A549 (cell line): ENCODE results near the gene PLXNA1. TPM values are rescaled to one million over a fixed set of nuclear protein-coding genes. Genes with fewer than 3 reads are reported as not detected.

ENCODE experiments used
- ATAC-seq, 2 experiments: fragments of 200-7000 bp in 1 of 2; fragments of >200 bp in 1 of 2; cut with Nextera tagmentation in 1 of 2; cut with Tn5 transposase in 1 of 2; 3 replicates each; pipeline versions ENCODE4 v1.8.0 to v1.9.1; 2018 to 2020; ENCODE audit warnings: mild to moderate bottlenecking in 1 of 2, moderate library complexity in 1 of 2
- CTCF ChIA-PET: fragments of 300-600 bp; sonication (Branson Sonifier 250); formaldehyde crosslinking; extraction: SDS; loops from one replicate; lab custom pipeline; 2021; ENCODE audit warnings: antibody characterized with exemption, inconsistent platforms; lab: Yijun Ruan, JAX
- POLR2A ChIA-PET: fragments of 350-600 bp; formaldehyde crosslinking; extraction: SDS; loops from one replicate; lab custom pipeline; 2021; ENCODE audit warnings: antibody characterized with exemption, inconsistent platforms; lab: Yijun Ruan, JAX
- DNase-seq, 2 experiments: peaks; one replicate each; pipeline versions ENCODE4 v3.0.0 to v3.0.0-alpha.2; 2011 to 2016; ENCODE audit warnings: low read depth in 1 of 2, low spot score in 1 of 2
- FAIRE-seq: peaks from 2 replicates; lab custom pipeline; 2011; peaks lifted over from hg19 to GRCh38; lab: Jason Lieb, UNC
- H3K27ac ChIP-seq, 2 experiments: fragments of >200 bp; sonication (Bioruptor Twin); formaldehyde crosslinking; 3 replicates each; pipeline ENCODE4 v1.5.1; 2016 to 2017
- H3K4me1 ChIP-seq: fragments of >200 bp; sonication (Bioruptor Twin); formaldehyde crosslinking; 3 replicates; pipeline ENCODE4 v1.6.1; 2016
- H3K4me2 ChIP-seq: fragments of >200 bp; sonication (Bioruptor Twin); formaldehyde crosslinking; 3 replicates; pipeline ENCODE4 v1.6.1; 2016
- H3K4me3 ChIP-seq: fragments of >200 bp; sonication (Bioruptor Twin); formaldehyde crosslinking; 3 replicates; pipeline ENCODE4 v1.5.1; 2016
- H3K9me3 ChIP-seq: fragments of >200 bp; sonication (Bioruptor Twin); formaldehyde crosslinking; 3 replicates; pipeline ENCODE4 v1.6.1; 2016
- CBX2 ChIP-seq: fragments of 200-600 bp; sonication (generic); IDR thresholded peaks from 2 replicates; pipeline ENCODE4 v1.6.1; 2016; ENCODE audit warnings: low read depth, mild to moderate bottlenecking, borderline replicate concordance
- CBX8 ChIP-seq: fragments of 200-600 bp; sonication (generic); IDR thresholded peaks from 2 replicates; pipeline ENCODE4 v1.6.1; 2016
- CEBPB ChIP-seq, 2 experiments: fragments of >200 bp in 1 of 2; sonication (Bioruptor Twin) in 1 of 2; formaldehyde crosslinking in 1 of 2; IDR thresholded peaks; 2 replicates each; pipeline ENCODE4 v1.6.1; 2012 to 2016
- CHD2 ChIP-seq: fragments of 150-350 bp; IDR thresholded peaks from 2 replicates; pipeline ENCODE4 v1.6.1; 2014; ENCODE audit warnings: low read length; ENCODE audit not compliant: partially characterized antibody
- EHF ChIP-seq: fragments of 250-450 bp; sonication (Bioruptor Pico); IDR thresholded peaks from 2 replicates; pipeline ENCODE4 v1.5.0; 2020; ENCODE audit warnings: mild to moderate bottlenecking
- EP300 ChIP-seq, 2 experiments: fragments of >200 bp; sonication (Bioruptor Twin); formaldehyde crosslinking; IDR thresholded peaks; 2 replicates in 1 of 2; 3 replicates in 1 of 2; pipeline ENCODE4 v1.6.1; 2016 to 2017
- FOSL2 ChIP-seq, 2 experiments: fragments of 450-650 bp in 1 of 2; fragments of >200 bp in 1 of 2; sonication (Bioruptor Twin) in 1 of 2; formaldehyde crosslinking; IDR thresholded peaks; 2 replicates each; pipeline versions ENCODE4 v1.5.0 to v1.6.1; 2016 to 2020; ENCODE audit warnings: mild to moderate bottlenecking in 1 of 2, moderate library complexity in 1 of 2
- FOXS1 ChIP-seq: fragments of 250-450 bp; sonication (Bioruptor Pico); IDR thresholded peaks from 2 replicates; pipeline ENCODE4 v1.5.0; 2020; ENCODE audit warnings: mild to moderate bottlenecking, moderate library complexity
- HDAC2 ChIP-seq: fragments of 200-600 bp; sonication (generic); IDR thresholded peaks from 2 replicates; pipeline ENCODE4 v1.6.1; 2016
- HOXB13 ChIP-seq: fragments of 250-450 bp; sonication (Bioruptor Pico); IDR thresholded peaks from 2 replicates; pipeline ENCODE4 v1.5.0; 2020; ENCODE audit warnings: low read depth, mild to moderate bottlenecking, moderate library complexity
- JUN ChIP-seq, 2 experiments: fragments of >200 bp; sonication (Bioruptor Twin); formaldehyde crosslinking; IDR thresholded peaks; 2 replicates in 1 of 2; 3 replicates in 1 of 2; pipeline ENCODE4 v1.6.1; 2016 to 2017
- MAZ ChIP-seq: fragments of 150-350 bp; IDR thresholded peaks from 2 replicates; pipeline ENCODE4 v1.6.1; 2014; ENCODE audit warnings: antibody characterized with exemption, low read depth, low read length, borderline replicate concordance
- NPAS2 ChIP-seq: fragments of 250-450 bp; sonication (Bioruptor Pico); IDR thresholded peaks from 2 replicates; pipeline ENCODE4 v1.8.0; 2022; ENCODE audit warnings: mild to moderate bottlenecking, moderate library complexity, borderline replicate concordance
- POLR2AphosphoS2 ChIP-seq: conservative IDR thresholded peaks from 2 replicates; pipeline ENCODE4 v1.6.1; 2012; ENCODE audit warnings: low read length, improper control_type of control experiment, inconsistent platforms
- RCOR1 ChIP-seq: fragments of 150-350 bp; IDR thresholded peaks from 2 replicates; pipeline ENCODE4 v1.6.1; 2014; ENCODE audit warnings: antibody characterized with exemption, low read length, low read depth
- SREBF2 ChIP-seq: fragments of 450-650 bp; IDR thresholded peaks from 2 replicates; pipeline ENCODE4 v1.6.1; 2014; ENCODE audit warnings: mild to moderate bottlenecking, moderate library complexity
- TFCP2L1 ChIP-seq: fragments of 250-450 bp; sonication (Bioruptor Pico); IDR thresholded peaks from 2 replicates; pipeline ENCODE4 v1.5.0; 2021; ENCODE audit warnings: mild to moderate bottlenecking
- ZFP36 ChIP-seq: fragments of 450-650 bp; IDR thresholded peaks from 2 replicates; pipeline ENCODE4 v1.6.1; 2014; ENCODE audit warnings: borderline replicate concordance; ENCODE audit not compliant: partially characterized antibody
- ZNF302 ChIP-seq: fragments of 250-450 bp; sonication (Bioruptor Pico); IDR thresholded peaks from 2 replicates; pipeline ENCODE4 v1.9.0; 2021; ENCODE audit warnings: inconsistent platforms, mild to moderate bottlenecking, moderate library complexity
- WGBS: methylation state at CpG from one replicate; pipeline ENCODE4 v1.1.6; 2017; ENCODE audit errors: missing lambda C conversion rate; 5-methylcytosine and 5-hydroxymethylcytosine counted together
- polyA plus RNA-seq, 4 experiments: library from polyadenylated mRNA; depleted of rRNA in 3 of 4; stranded (reverse); fragments of >200 nt; fragmentation: RNase III in 1 of 4; extraction: RNeasy Plus Mini Kit Qiagen cat#74134 plus additional on column Dnase treatment in 1 of 4; gene quantifications; 2 replicates in 3 of 4; 3 replicates in 1 of 4; pipeline ENCODE4 v1.2.3, GENCODE V29; 2011 to 2017
- TF ChIP-seq, protein P1 (sequence below): fragments of 150-350 bp; IDR thresholded peaks from 2 replicates; pipeline ENCODE4 v1.6.1; 2014; ENCODE audit warnings: low read depth, mild to moderate bottlenecking, low read length
- TF ChIP-seq, protein P2 (sequence below): IDR thresholded peaks from 2 replicates; pipeline ENCODE4 v1.6.1; 2012
- TF ChIP-seq, protein P3 (sequence below): fragments of 450-650 bp; IDR thresholded peaks from 2 replicates; pipeline ENCODE4 v1.6.1; 2014; ENCODE audit warnings: antibody characterized with exemption
- TF ChIP-seq, protein P4 (sequence below): fragments of 250-450 bp; sonication (Bioruptor Pico); IDR thresholded peaks from 2 replicates; pipeline ENCODE4 v1.5.0; 2020; ENCODE audit warnings: low read depth, mild to moderate bottlenecking, moderate library complexity
- TF ChIP-seq, protein P5 (sequence below): fragments of 200-600 bp; sonication (generic); IDR thresholded peaks from 2 replicates; pipeline ENCODE4 v1.6.1; 2016; ENCODE audit warnings: antibody characterized with exemption, mild to moderate bottlenecking, moderate library complexity

Gene PLXNA1
- polyA plus RNA-seq, 2 of the 4 experiments (the other 2 are of a cell fraction): 9.1 to 16.3 TPM

DNA sequence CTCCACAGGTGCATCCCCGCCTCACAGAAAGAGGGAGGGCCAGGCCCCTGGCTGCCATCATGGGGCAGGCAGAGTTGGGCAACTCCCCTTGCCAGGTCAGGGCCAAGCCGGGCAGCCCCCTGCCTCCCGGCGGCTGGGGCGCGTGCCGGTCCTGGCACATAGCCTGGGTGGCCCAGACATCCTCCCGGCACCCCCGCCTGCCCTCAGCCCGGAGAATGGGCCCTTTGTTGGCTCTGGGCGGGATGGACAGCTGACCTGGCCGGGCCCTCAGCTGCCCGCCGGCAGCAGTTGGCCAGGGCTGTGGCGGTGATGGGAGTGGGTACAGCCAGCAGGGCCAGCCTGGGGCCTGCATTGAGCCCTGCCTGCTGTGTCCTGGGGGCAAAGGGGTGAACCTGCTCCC, 16.5 kb downstream of the PLXNA1 start:
- H3K4me1 ChIP-seq: no peaks in the 10 kb centered on the region
- POLR2A ChIA-PET: no interaction called here
- no peaks in the 10 kb centered on the region for H3K9me3 ChIP-seq
- H3K27ac ChIP-seq: no peak overlapping the region
- CTCF ChIA-PET: interaction anchor here (1.2 kb wide), 1 partner anchor 248 kb away, joined by 3 read pairs; no protein-coding TSS in a partner anchor
- TF ChIP-seq CHD2: no peak
- TF ChIP-seq, protein P1, sequence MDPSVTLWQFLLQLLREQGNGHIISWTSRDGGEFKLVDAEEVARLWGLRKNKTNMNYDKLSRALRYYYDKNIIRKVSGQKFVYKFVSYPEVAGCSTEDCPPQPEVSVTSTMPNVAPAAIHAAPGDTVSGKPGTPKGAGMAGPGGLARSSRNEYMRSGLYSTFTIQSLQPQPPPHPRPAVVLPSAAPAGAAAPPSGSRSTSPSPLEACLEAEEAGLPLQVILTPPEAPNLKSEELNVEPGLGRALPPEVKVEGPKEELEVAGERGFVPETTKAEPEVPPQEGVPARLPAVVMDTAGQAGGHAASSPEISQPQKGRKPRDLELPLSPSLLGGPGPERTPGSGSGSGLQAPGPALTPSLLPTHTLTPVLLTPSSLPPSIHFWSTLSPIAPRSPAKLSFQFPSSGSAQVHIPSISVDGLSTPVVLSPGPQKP: no peak
- no peak for TF ChIP-seq POLR2AphosphoS2
- no peak for TF ChIP-seq CEBPB (IDR thresholded peaks at IDR 0.05)
- TF ChIP-seq HOXB13 (CRISPR knock-in tag): no peak
- TF ChIP-seq NPAS2: no peak
- TF ChIP-seq HDAC2: no peak
- TF ChIP-seq ZFP36: no peak
- TF ChIP-seq ZNF302: no peak
- TF ChIP-seq SREBF2: no peak
- no peak for TF ChIP-seq RCOR1
- TF ChIP-seq FOSL2 (IDR thresholded peaks at IDR 0.05): no peak
- TF ChIP-seq FOSL2 (CRISPR knock-in tag; IDR thresholded peaks at IDR 0.05): no peak
- TF ChIP-seq, protein P2, sequence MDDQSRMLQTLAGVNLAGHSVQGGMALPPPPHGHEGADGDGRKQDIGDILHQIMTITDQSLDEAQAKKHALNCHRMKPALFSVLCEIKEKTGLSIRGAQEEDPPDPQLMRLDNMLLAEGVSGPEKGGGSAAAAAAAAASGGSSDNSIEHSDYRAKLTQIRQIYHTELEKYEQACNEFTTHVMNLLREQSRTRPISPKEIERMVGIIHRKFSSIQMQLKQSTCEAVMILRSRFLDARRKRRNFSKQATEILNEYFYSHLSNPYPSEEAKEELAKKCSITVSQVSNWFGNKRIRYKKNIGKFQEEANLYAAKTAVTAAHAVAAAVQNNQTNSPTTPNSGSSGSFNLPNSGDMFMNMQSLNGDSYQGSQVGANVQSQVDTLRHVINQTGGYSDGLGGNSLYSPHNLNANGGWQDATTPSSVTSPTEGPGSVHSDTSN: no peak
- no peak for TF ChIP-seq EP300 (IDR thresholded peaks at IDR 0.05)
- no peak for TF ChIP-seq JUN (IDR thresholded peaks at IDR 0.05)
- TF ChIP-seq TFCP2L1 (CRISPR knock-in tag): no peak
- no peak for TF ChIP-seq CBX8
- TF ChIP-seq, protein P3, sequence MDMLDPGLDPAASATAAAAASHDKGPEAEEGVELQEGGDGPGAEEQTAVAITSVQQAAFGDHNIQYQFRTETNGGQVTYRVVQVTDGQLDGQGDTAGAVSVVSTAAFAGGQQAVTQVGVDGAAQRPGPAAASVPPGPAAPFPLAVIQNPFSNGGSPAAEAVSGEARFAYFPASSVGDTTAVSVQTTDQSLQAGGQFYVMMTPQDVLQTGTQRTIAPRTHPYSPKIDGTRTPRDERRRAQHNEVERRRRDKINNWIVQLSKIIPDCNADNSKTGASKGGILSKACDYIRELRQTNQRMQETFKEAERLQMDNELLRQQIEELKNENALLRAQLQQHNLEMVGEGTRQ: no peak
- TF ChIP-seq, all 56 proteins: peak for 0
- ATAC-seq: no peak
- DNase-seq: no peak
- 83% methylated on average over 1 of the region's 15 CpGs for WGBS
- FAIRE-seq: no peak
- H3K4me2 ChIP-seq: no peak overlapping the region
- H3K4me3 ChIP-seq: no peak overlapping the region

DNA sequence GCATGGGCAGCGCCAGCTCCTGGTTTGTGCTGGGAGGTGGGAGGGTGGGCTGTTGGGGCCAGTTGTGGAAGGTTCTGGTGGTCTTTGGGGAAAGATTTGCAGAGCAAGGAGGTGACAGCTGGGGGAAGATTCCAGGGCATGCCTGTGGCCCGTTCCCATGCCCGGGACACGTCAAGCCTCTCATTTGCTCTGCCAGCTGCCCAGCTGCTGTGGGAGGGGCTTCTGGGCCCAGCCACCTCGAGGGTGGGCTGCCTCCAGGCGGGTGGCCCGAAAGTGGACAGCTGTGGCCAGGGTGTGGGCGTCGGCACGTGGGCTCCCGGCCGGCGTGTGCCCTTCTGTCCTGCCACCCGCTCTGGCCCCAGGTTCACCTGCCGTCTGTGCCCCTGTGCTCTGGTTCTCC, 17.2 kb downstream of the PLXNA1 start:
- Histone ChIP-seq H3K9me3 (no peaks in the 10 kb centered on the region), H3K4me1 (no peaks in the 10 kb centered on the region), H3K4me2 (no peak overlapping the region), H3K4me3 (no peak overlapping the region), H3K27ac (no peak overlapping the region)
- CTCF ChIA-PET: interaction anchor here (1.2 kb wide), 1 partner anchor 248 kb away, joined by 3 read pairs; no protein-coding TSS in a partner anchor
- FAIRE-seq (no peak), DNase-seq (no peak), ATAC-seq (no peak)
- TF ChIP-seq NPAS2 (no peak), FOXS1 (CRISPR knock-in tag) (no peak), RCOR1 (no peak), HOXB13 (CRISPR knock-in tag) (no peak), EHF (CRISPR knock-in tag) (no peak), CEBPB (IDR thresholded peaks at IDR 0.05) (no peak), CBX2 (no peak), MAZ (no peak), ZNF302 (no peak), CBX8 (no peak)
- TF ChIP-seq, protein P4, sequence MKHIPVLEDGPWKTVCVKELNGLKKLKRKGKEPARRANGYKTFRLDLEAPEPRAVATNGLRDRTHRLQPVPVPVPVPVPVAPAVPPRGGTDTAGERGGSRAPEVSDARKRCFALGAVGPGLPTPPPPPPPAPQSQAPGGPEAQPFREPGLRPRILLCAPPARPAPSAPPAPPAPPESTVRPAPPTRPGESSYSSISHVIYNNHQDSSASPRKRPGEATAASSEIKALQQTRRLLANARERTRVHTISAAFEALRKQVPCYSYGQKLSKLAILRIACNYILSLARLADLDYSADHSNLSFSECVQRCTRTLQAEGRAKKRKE (CRISPR knock-in tag): no peak
- TF ChIP-seq, protein P5, sequence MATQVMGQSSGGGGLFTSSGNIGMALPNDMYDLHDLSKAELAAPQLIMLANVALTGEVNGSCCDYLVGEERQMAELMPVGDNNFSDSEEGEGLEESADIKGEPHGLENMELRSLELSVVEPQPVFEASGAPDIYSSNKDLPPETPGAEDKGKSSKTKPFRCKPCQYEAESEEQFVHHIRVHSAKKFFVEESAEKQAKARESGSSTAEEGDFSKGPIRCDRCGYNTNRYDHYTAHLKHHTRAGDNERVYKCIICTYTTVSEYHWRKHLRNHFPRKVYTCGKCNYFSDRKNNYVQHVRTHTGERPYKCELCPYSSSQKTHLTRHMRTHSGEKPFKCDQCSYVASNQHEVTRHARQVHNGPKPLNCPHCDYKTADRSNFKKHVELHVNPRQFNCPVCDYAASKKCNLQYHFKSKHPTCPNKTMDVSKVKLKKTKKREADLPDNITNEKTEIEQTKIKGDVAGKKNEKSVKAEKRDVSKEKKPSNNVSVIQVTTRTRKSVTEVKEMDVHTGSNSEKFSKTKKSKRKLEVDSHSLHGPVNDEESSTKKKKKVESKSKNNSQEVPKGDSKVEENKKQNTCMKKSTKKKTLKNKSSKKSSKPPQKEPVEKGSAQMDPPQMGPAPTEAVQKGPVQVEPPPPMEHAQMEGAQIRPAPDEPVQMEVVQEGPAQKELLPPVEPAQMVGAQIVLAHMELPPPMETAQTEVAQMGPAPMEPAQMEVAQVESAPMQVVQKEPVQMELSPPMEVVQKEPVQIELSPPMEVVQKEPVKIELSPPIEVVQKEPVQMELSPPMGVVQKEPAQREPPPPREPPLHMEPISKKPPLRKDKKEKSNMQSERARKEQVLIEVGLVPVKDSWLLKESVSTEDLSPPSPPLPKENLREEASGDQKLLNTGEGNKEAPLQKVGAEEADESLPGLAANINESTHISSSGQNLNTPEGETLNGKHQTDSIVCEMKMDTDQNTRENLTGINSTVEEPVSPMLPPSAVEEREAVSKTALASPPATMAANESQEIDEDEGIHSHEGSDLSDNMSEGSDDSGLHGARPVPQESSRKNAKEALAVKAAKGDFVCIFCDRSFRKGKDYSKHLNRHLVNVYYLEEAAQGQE: no peak
- TF ChIP-seq, protein P1: no peak
- TF ChIP-seq, protein P3: no peak
- WGBS: 92% methylated on average over 5 of the region's 15 CpGs
- POLR2A ChIA-PET: no interaction called here
